Kidney (tissue), 14 donors: Measurements from ENCODE around the gene RPS6KL1. TPM values are rescaled to one million over a fixed set of nuclear protein-coding genes. Genes with fewer than 3 reads are reported as not detected.

Source experiments
- DNase-seq, 5 donors: peaks; one replicate each; pipeline ENCODE4 v3.0.0-alpha.2; 2013 to 2020
- FAIRE-seq: peaks from 2 replicates; lab custom pipeline; 2012; peaks lifted over from hg19 to GRCh38; lab: Jason Lieb, UNC
- H3K27ac ChIP-seq, 2 donors: one replicate each; pipeline ENCODE4 v1.7.0; 2013; ENCODE audit warnings: low read depth in 2 of 2, low read length in 2 of 2, inconsistent platforms in 1 of 2
- H3K27me3 ChIP-seq: one replicate; pipeline ENCODE4 v1.7.1; 2013; ENCODE audit warnings: low read length, inconsistent platforms; ENCODE audit not compliant: control insufficient read depth, insufficient read depth
- H3K36me3 ChIP-seq, 3 donors: one replicate each; pipeline versions ENCODE4 v1.7.0 to v1.7.1; 2013; ENCODE audit warnings: low read length in 3 of 3, control low read depth in 1 of 3, inconsistent platforms in 1 of 3; ENCODE audit not compliant: insufficient read depth in 3 of 3, control insufficient read depth in 2 of 3
- H3K4me1 ChIP-seq, 3 donors: one replicate each; pipeline versions ENCODE4 v1.7.0 to v1.7.1; 2013; ENCODE audit warnings: low read length in 3 of 3, inconsistent platforms in 1 of 3, low read depth in 1 of 3; ENCODE audit not compliant: control insufficient read depth in 2 of 3, insufficient read depth in 2 of 3
- H3K4me3 ChIP-seq, 3 donors: one replicate each; pipeline versions ENCODE4 v1.7.0 to v1.8.1; 2013; ENCODE audit warnings: low read length in 3 of 3, control low read depth in 1 of 3, inconsistent platforms in 1 of 3
- H3K9ac ChIP-seq, 3 donors: one replicate each; pipeline versions ENCODE4 v1.7.0 to v1.7.1; 2013; ENCODE audit warnings: low read length in 3 of 3, control low read depth in 1 of 3, inconsistent platforms in 1 of 3
- H3K9me3 ChIP-seq, 3 donors: one replicate each; pipeline versions ENCODE4 v1.7.0 to v1.7.1; 2013; ENCODE audit warnings: low read length in 3 of 3, control low read depth in 1 of 3, inconsistent platforms in 1 of 3; ENCODE audit not compliant: control insufficient read depth in 2 of 3, insufficient read depth in 1 of 3
- intact Hi-C: fragments of 100-400 bp; cut with DNase I; formaldehyde crosslinking; loops from one replicate; pipeline ENCODE4 v1.11.1; 2022
- polyA plus RNA-seq: library from polyadenylated mRNA; stranded (reverse); fragments of 350-450 nt; fragmentation: Illumina TruSeq; extraction: RNeasy Lipid Tissue Mini Kit (QIAGEN cat#74804); gene quantifications from one replicate; pipeline ENCODE4 v1.2.3, GENCODE V29; 2014; ENCODE audit warnings: low read depth, low replicate concordance; ENCODE audit not compliant: insufficient read depth
- total RNA-seq: library from RNA; stranded (reverse); fragmentation: NEBNext Ultra II Directional; extraction: Animal tissue kit (Norgen Biotek cat#: 25700); gene quantifications from one replicate; pipeline ENCODE4 v1.2.1, GENCODE V29; 2021
- TF ChIP-seq, protein P1 (sequence below): IDR thresholded peaks from 3 replicates; pipeline ENCODE4 v1.5.1; 2012; ENCODE audit warnings: mild to moderate bottlenecking, moderate library complexity, borderline replicate concordance; ENCODE audit not compliant: insufficient read depth; ENCODE audit errors: extremely low read depth
- donor health status: control.
- donor health status: control.
- donor health status: control.
- donor health status: control.
- donor health status: control.
- donor health status: DM: yes; HTN: yes; CAD: no.
- donor health status: Normal renal cell carcinoma (clear cell type).

RPS6KL1 gene
- total and polyA plus RNA-seq, 2 donors from 2014 or later, result 3.7 to 7.9 TPM

- H3K27ac ChIP-seq, result no peak overlapping the region
- FAIRE-seq, result no peak
Observed at GRCh38 chr14:74868739-74869138, 54.3 kb downstream of the RPS6KL1 start.

GRCh38 chr14:74867673-74868072 lies 55.4 kb downstream of the RPS6KL1 start:
- Histone ChIP-seq H3K36me3 (no peaks in the 10 kb centered on the region), H3K9me3 (no peaks in the 10 kb centered on the region), H3K9ac (no peak overlapping the region), H3K4me1 (no peaks in the 10 kb centered on the region), H3K27me3 (no peaks in the 10 kb centered on the region), H3K4me3 (no peak overlapping the region), H3K27ac (no peak overlapping the region)
- FAIRE-seq, result no peak
- no peak for DNase-seq
- intact Hi-C loops, result no loop called here
- TF ChIP-seq, protein P1, sequence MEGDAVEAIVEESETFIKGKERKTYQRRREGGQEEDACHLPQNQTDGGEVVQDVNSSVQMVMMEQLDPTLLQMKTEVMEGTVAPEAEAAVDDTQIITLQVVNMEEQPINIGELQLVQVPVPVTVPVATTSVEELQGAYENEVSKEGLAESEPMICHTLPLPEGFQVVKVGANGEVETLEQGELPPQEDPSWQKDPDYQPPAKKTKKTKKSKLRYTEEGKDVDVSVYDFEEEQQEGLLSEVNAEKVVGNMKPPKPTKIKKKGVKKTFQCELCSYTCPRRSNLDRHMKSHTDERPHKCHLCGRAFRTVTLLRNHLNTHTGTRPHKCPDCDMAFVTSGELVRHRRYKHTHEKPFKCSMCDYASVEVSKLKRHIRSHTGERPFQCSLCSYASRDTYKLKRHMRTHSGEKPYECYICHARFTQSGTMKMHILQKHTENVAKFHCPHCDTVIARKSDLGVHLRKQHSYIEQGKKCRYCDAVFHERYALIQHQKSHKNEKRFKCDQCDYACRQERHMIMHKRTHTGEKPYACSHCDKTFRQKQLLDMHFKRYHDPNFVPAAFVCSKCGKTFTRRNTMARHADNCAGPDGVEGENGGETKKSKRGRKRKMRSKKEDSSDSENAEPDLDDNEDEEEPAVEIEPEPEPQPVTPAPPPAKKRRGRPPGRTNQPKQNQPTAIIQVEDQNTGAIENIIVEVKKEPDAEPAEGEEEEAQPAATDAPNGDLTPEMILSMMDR, result no peak

More at GRCh38 chr14:74868739-74869138, 54.3 kb downstream of the RPS6KL1 start:
- TF ChIP-seq, protein P1, result no peak
- H3K9ac ChIP-seq, result no peak overlapping the region
- H3K27me3 ChIP-seq, result no peaks in the 10 kb centered on the region
- no peaks in the 10 kb centered on the region for H3K9me3 ChIP-seq
- intact Hi-C loops, result no loop called here
- no peaks in the 10 kb centered on the region for H3K4me1 ChIP-seq
- H3K36me3 ChIP-seq, result no peaks in the 10 kb centered on the region
- H3K4me3 ChIP-seq, result no peak overlapping the region
- DNase-seq, result no peak

GRCh38 chr14:74866708-74867389 lies 56.2 kb downstream of the RPS6KL1 start:
- no peak overlapping the region for H3K9ac ChIP-seq
- no peak for FAIRE-seq

More at GRCh38 chr14:74866708-74867389, 56.2 kb downstream of the RPS6KL1 start:
- no peak overlapping the region for H3K4me3 ChIP-seq
- DNase-seq, result no peak
- H3K36me3 ChIP-seq, result no peaks in the 10 kb centered on the region
- intact Hi-C loops, result no loop called here
- no peak overlapping the region for H3K27ac ChIP-seq
- no peaks in the 10 kb centered on the region for H3K9me3 ChIP-seq
- no peaks in the 10 kb centered on the region for H3K4me1 ChIP-seq
- TF ChIP-seq, protein P1, result no peak
- no peaks in the 10 kb centered on the region for H3K27me3 ChIP-seq
